ENCODE data around the gene BMPR1B. TPM values are rescaled to one million over a fixed set of nuclear protein-coding genes. Genes with fewer than 3 reads are reported as not detected.
"Not testable (repeated sequence)": the region's sequence is repeated elsewhere in the genome, so short reads cannot be mapped to it uniquely, and the experiment has no call there.

Gene BMPR1B
- total and polyA plus RNA-seq, 7 donors, result 0.07 to 2.2 (median 1.8) TPM; not detected in 2

DNA sequence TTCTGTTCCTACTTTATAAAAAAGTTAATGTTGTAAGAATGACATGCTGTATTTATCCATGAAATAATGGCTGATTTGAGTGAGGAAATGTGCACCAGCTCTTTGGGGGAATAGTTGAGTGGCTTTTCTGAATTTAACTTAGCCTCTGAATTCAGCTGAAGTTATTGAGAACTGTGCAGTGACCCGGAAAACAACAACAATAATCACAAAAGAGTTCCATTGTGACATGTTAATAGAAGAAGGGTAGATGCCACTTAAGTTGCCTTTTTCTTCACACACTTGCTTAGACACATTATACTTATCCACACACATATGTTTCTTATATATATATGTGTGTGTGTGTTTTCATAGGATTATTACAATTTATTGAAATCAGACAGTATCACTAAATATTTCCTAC lies 301.2 kb downstream of the BMPR1B start:
- no peak overlapping the region for H3K27ac ChIP-seq
- no peaks in the 10 kb centered on the region for H3K27me3 ChIP-seq
- DNase-seq, result no peak
- no peak for TF ChIP-seq EP300 (IDR thresholded peaks at IDR 0.05)
- intact Hi-C loops (cut with DNase I), result no loop called here
- WGBS, 2 donors, result 95 to 98% methylated on average over 1 of the region's 1 CpG
- H3K4me3 ChIP-seq, result no peak overlapping the region
- H3K4me1 ChIP-seq, result no peaks in the 10 kb centered on the region
- no peaks in the 10 kb centered on the region for H3K36me3 ChIP-seq
- H3K9me3 ChIP-seq, result no peaks in the 10 kb centered on the region

DNA sequence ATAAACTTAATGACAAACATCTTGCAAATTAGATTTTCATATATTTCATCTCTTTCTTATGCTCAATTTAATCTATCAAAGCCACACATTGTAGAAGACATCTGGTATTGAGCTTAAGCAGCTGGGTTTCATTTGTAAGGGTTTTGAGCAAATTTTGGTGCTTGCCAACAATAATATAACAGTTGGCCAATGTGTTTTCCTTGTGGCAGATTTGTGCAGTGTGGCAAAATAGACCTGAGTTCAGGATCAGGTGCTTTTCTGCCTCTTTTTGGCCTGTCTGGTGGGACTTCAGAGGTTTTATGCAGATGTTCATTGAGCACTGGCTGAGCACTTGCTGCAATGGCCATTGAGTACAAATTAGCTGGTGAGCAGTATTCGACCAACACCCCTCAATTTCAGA lies 301.9 kb downstream of the BMPR1B start:
- intact Hi-C loops (cut with DNase I), result no loop called here
- no peaks in the 10 kb centered on the region for H3K4me1 ChIP-seq
- no peaks in the 10 kb centered on the region for H3K9me3 ChIP-seq
- H3K27me3 ChIP-seq, result no peaks in the 10 kb centered on the region
- 88 to 92% methylated on average over 1 of the region's 1 CpG for WGBS, 2 donors
- DNase-seq, result no peak
- TF ChIP-seq POLR2A (IDR thresholded peaks at IDR 0.05), result no peak
- no peak for TF ChIP-seq EP300 (IDR thresholded peaks at IDR 0.05)
- TF ChIP-seq POLR2AphosphoS5 (IDR thresholded peaks at IDR 0.05), result no peak
- TF ChIP-seq, protein P1, sequence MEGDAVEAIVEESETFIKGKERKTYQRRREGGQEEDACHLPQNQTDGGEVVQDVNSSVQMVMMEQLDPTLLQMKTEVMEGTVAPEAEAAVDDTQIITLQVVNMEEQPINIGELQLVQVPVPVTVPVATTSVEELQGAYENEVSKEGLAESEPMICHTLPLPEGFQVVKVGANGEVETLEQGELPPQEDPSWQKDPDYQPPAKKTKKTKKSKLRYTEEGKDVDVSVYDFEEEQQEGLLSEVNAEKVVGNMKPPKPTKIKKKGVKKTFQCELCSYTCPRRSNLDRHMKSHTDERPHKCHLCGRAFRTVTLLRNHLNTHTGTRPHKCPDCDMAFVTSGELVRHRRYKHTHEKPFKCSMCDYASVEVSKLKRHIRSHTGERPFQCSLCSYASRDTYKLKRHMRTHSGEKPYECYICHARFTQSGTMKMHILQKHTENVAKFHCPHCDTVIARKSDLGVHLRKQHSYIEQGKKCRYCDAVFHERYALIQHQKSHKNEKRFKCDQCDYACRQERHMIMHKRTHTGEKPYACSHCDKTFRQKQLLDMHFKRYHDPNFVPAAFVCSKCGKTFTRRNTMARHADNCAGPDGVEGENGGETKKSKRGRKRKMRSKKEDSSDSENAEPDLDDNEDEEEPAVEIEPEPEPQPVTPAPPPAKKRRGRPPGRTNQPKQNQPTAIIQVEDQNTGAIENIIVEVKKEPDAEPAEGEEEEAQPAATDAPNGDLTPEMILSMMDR (IDR thresholded peaks at IDR 0.05), result no peak
- no peak overlapping the region for H3K4me3 ChIP-seq
- no peaks in the 10 kb centered on the region for H3K36me3 ChIP-seq
- H3K27ac ChIP-seq, result no peak overlapping the region

DNA sequence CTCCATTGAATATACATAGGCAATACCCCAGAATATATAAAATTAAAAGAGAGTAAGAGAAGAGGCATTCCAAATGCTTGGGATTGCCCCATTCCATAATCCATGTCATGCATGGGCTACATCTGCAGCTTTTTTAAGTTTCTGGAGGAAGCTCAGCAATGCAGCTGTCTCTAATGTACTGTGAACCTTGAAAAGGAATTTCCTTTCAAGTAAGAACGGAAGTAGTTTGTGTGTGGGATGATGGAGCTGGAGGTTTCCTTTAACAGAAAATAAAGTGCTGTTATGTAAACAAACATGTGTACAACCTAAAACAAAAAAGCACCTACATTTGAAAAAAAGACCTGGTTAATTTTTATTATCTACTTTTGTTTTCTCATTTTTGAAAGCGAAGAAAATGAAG lies 303.5 kb downstream of the BMPR1B start:
- H3K9me3 ChIP-seq, result no peaks in the 10 kb centered on the region
- DNase-seq, result no peak
- no peaks in the 10 kb centered on the region for H3K4me1 ChIP-seq
- H3K27me3 ChIP-seq, result no peaks in the 10 kb centered on the region
- TF ChIP-seq POLR2A (IDR thresholded peaks at IDR 0.05) (no peak), POLR2AphosphoS5 (IDR thresholded peaks at IDR 0.05) (no peak), EP300 (IDR thresholded peaks at IDR 0.05) (no peak)
- TF ChIP-seq, protein P1 (IDR thresholded peaks at IDR 0.05), result no peak
- no peak overlapping the region for H3K4me3 ChIP-seq
- H3K36me3 ChIP-seq, result no peaks in the 10 kb centered on the region
- WGBS, 2 donors, result 79 to 84% methylated on average over 2 of the region's 2 CpGs
- intact Hi-C loops (cut with DNase I), result no loop called here
- no peak overlapping the region for H3K27ac ChIP-seq

DNA sequence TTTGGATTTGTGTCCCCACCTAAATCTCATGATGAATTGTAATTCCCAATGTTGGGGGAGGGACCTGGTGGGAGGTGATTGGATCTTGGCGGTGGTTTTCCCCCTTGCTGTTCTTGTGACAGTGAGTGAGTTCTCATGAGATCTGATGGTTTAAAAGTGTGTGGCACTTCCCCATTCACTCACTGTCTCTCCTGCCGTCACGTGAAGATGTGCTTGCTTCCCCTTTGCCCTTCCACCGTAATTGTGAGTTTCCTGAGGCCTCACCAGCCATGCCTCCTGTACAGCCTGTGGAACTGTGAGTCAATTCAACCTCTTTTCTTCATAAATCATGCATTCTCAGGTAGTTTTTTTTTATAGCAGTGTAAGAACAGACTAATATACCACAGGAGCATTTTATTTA lies 304.0 kb downstream of the BMPR1B start:
- H3K4me3 ChIP-seq; H3K36me3 ChIP-seq; DNase-seq; H3K27ac ChIP-seq; H3K4me1 ChIP-seq; intact Hi-C loops (cut with DNase I); H3K9me3 ChIP-seq; H3K27me3 ChIP-seq: not testable (repeated sequence)
- WGBS, 2 donors, result 65 to 88% methylated on average over 4 of the region's 4 CpGs

DNA sequence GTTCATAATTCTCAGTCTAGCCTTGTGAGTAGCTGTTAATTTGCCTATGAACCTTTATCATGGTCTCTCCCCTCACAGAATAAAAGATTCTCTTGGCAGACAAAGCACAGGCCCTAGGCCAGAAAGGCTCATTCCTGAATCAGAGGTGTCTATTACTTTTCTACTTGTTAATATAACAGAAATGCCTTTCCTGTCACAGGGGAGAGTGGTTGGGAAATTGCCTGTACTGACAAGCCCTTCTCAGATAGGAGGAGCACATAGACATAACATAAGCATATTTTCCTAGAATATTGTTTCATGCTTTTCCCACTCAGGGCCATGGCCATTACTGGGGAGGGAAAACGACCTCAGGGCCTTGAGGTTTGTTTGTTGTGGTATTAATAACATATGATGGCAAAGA lies 308.3 kb downstream of the BMPR1B start:
- intact Hi-C loops (cut with DNase I), result no loop called here
- no peaks in the 10 kb centered on the region for H3K27me3 ChIP-seq
- no peak for DNase-seq
- H3K4me3 ChIP-seq, result no peak overlapping the region
- H3K27ac ChIP-seq, result no peak overlapping the region
- H3K9me3 ChIP-seq, result no peaks in the 10 kb centered on the region
- 16 to 38% methylated on average over 1 of the region's 1 CpG for WGBS, 2 donors
- no peaks in the 10 kb centered on the region for H3K4me1 ChIP-seq
- H3K36me3 ChIP-seq, result no peaks in the 10 kb centered on the region
- TF ChIP-seq, protein P1 (IDR thresholded peaks at IDR 0.05), result no peak
- TF ChIP-seq EP300 (IDR thresholded peaks at IDR 0.05) (no peak), POLR2AphosphoS5 (IDR thresholded peaks at IDR 0.05) (no peak), POLR2A (IDR thresholded peaks at IDR 0.05) (no peak)

DNA sequence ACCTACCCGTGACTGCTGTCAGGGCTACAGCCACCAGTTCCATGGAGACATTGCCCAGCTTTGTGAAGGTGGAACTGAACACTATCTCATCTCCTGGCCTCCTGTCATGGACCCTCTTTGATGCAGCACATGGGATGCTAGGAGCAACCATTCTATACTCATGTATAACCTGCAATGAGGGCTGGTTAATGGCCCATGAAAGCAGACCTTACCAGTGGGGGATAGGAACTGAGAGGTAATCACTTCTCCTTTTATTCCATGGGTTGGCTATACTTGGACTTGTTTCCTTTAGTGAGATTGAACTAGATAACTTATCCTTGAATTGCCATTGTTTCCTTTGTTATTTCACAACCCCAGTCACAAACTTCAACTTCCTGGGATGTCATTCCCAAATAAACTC lies 310.6 kb downstream of the BMPR1B start:
- no peak for DNase-seq
- no peaks in the 10 kb centered on the region for H3K9me3 ChIP-seq
- 95 to 97% methylated on average over 1 of the region's 1 CpG for WGBS, 2 donors
- H3K27me3 ChIP-seq, result no peaks in the 10 kb centered on the region
- H3K27ac ChIP-seq, result no peak overlapping the region
- H3K4me3 ChIP-seq, result no peak overlapping the region
- no peaks in the 10 kb centered on the region for H3K36me3 ChIP-seq
- TF ChIP-seq, protein P1 (IDR thresholded peaks at IDR 0.05), result no peak
- TF ChIP-seq EP300 (IDR thresholded peaks at IDR 0.05) (no peak), POLR2AphosphoS5 (IDR thresholded peaks at IDR 0.05) (no peak), POLR2A (IDR thresholded peaks at IDR 0.05) (no peak)
- no peaks in the 10 kb centered on the region for H3K4me1 ChIP-seq
- intact Hi-C loops (cut with DNase I), result no loop called here
